Neuronal stem cell (in vitro differentiated cells): ENCODE results near the gene C2CD4A.

ENCODE experiments used
- DNase-seq: peaks from one replicate; pipeline ENCODE4 v3.0.0-alpha.2; 2013; ENCODE audit warnings: low spot score
- H2AFZ ChIP-seq: one replicate; pipeline ENCODE4 v1.6.1; 2013; ENCODE audit warnings: mild to moderate bottlenecking, low read length, inconsistent platforms
- H2AK5ac ChIP-seq: 2 replicates; pipeline ENCODE4 v1.6.1; 2013; ENCODE audit warnings: low read depth, mild to moderate bottlenecking, inconsistent platforms, low read length, moderate library complexity, mixed read lengths
- H2BK120ac ChIP-seq: 2 replicates; pipeline ENCODE4 v1.6.1; 2013; ENCODE audit warnings: low read depth, mild to moderate bottlenecking, inconsistent platforms, low read length, moderate library complexity, mixed read lengths
- H2BK12ac ChIP-seq: one replicate; pipeline ENCODE4 v1.6.1; 2013; ENCODE audit warnings: low read length, inconsistent platforms
- H2BK15ac ChIP-seq: 2 replicates; pipeline ENCODE4 v1.6.1; 2013; ENCODE audit warnings: mild to moderate bottlenecking, low read length, inconsistent platforms, mixed read lengths
- H2BK5ac ChIP-seq: one replicate; pipeline ENCODE4 v1.6.1; 2013; ENCODE audit warnings: inconsistent platforms, mild to moderate bottlenecking, low read length, moderate library complexity
- H3K14ac ChIP-seq: one replicate; pipeline ENCODE4 v1.6.1; 2013; ENCODE audit warnings: low read length, inconsistent platforms
- H3K18ac ChIP-seq: 2 replicates; pipeline ENCODE4 v1.6.1; 2013; ENCODE audit warnings: low read length, inconsistent platforms
- H3K23ac ChIP-seq: 2 replicates; pipeline ENCODE4 v1.6.1; 2013; ENCODE audit warnings: low read depth, mild to moderate bottlenecking, mixed read lengths, low read length, inconsistent platforms; ENCODE audit not compliant: poor library complexity
- H3K27ac ChIP-seq: replicated peaks from 3 replicates; pipeline ENCODE4 v1.5.1; 2013; ENCODE audit warnings: low read length, inconsistent platforms
- H3K27me3 ChIP-seq, 3 experiments: 2 replicates each; pipeline ENCODE4 v1.6.1; 2013; ENCODE audit warnings: low read length in 3 of 3, mild to moderate bottlenecking in 2 of 3, inconsistent platforms in 1 of 3, low read depth in 1 of 3, mixed read lengths in 1 of 3, moderate library complexity in 1 of 3; ENCODE audit not compliant: control insufficient read depth in 3 of 3, insufficient read depth in 3 of 3
- H3K36me3 ChIP-seq, 2 donors: replicated peaks in 1 of 2; 2 replicates each; pipeline ENCODE4 v1.6.1; 2013; ENCODE audit warnings: low read length in 2 of 2; ENCODE audit not compliant: control insufficient read depth in 2 of 2, insufficient read depth in 2 of 2
- H3K4ac ChIP-seq: 2 replicates; pipeline ENCODE4 v1.6.1; 2013; ENCODE audit warnings: inconsistent platforms, mild to moderate bottlenecking, low read length, moderate library complexity
- H3K4me1 ChIP-seq, 2 donors: 1 replicate in 1 of 2; 2 replicates in 1 of 2; pipeline ENCODE4 v1.6.1; 2013; ENCODE audit warnings: low read length in 2 of 2, low read depth in 1 of 2; ENCODE audit not compliant: control insufficient read depth in 2 of 2, insufficient read depth in 1 of 2
- H3K4me2 ChIP-seq: one replicate; pipeline ENCODE4 v1.6.1; 2013; ENCODE audit warnings: mild to moderate bottlenecking, low read length, inconsistent platforms; ENCODE audit not compliant: insufficient read depth, poor library complexity, severe bottlenecking
- H3K4me3 ChIP-seq, 2 donors: 2 replicates each; pipeline ENCODE4 v1.5.1; 2013; ENCODE audit warnings: low read length in 2 of 2, mild to moderate bottlenecking in 2 of 2, inconsistent platforms in 1 of 2, moderate library complexity in 1 of 2
- H3K79me1 ChIP-seq: one replicate; pipeline ENCODE4 v1.6.1; 2013; ENCODE audit warnings: low read depth, mild to moderate bottlenecking, inconsistent platforms, low read length, moderate library complexity
- H3K9ac ChIP-seq: one replicate; pipeline ENCODE4 v1.6.1; 2013; ENCODE audit warnings: mild to moderate bottlenecking, low read depth, low read length, inconsistent platforms; ENCODE audit not compliant: poor library complexity
- H3K9me3 ChIP-seq, 2 donors: replicated peaks in 1 of 2; 2 replicates each; pipeline versions ENCODE3 to v1.6.1; 2013; ENCODE audit warnings: low read length in 2 of 2, mild to moderate bottlenecking in 2 of 2, inconsistent platforms in 1 of 2, low read depth in 1 of 2, mixed read lengths in 1 of 2, moderate library complexity in 1 of 2; ENCODE audit not compliant: control insufficient read depth in 2 of 2, insufficient read depth in 1 of 2
- H4K8ac ChIP-seq: one replicate; pipeline ENCODE4 v1.6.1; 2013; ENCODE audit warnings: low read depth, mild to moderate bottlenecking, inconsistent platforms, low read length, moderate library complexity
- H4K91ac ChIP-seq: one replicate; pipeline ENCODE4 v1.6.1; 2013; ENCODE audit warnings: low read length, low read depth, mild to moderate bottlenecking, inconsistent platforms; ENCODE audit not compliant: poor library complexity
- WGBS, 2 donors: extraction: QIAGEN DNeasy Blood & Tissue Kit; methylation state at CpG; one replicate each; pipeline ENCODE4 v1.1.7; 2013; ENCODE audit warnings: missing lambda C conversion rate in 2 of 2, mixed read lengths in 1 of 2; ENCODE audit not compliant: insufficient read length in 2 of 2, insufficient replicate concordance in 1 of 2; ENCODE audit errors: extremely low coverage in 2 of 2; 5-methylcytosine and 5-hydroxymethylcytosine counted together

C2CD4A gene

GRCh38 chr15:62071711-62072308 is 5.0 kb downstream of the C2CD4A start:
- Histone ChIP-seq H2BK120ac (no peak overlapping the region), H3K79me1 (no peaks in the 10 kb centered on the region), H4K91ac (no peak overlapping the region), H2AK5ac (no peak overlapping the region), H3K4me3 (no peak overlapping the region), H3K36me3 (no peaks in the 10 kb centered on the region), H3K23ac (no peak overlapping the region), H3K9ac (no peak overlapping the region), H3K4ac (no peak overlapping the region), H3K14ac (no peak overlapping the region), H2BK5ac (no peak overlapping the region), H3K4me1 (peaks cover 2 to 3% of the 10 kb centered on the region in 2 donors), H3K27ac (no peak overlapping the region), H2BK12ac (no peak overlapping the region), H3K27me3 (peaks cover 10 to 45% (median 24%) of the 10 kb centered on the region in 3 experiments), H3K4me2 (no peak overlapping the region), H2BK15ac (no peak overlapping the region), H2AFZ (no peak overlapping the region), H4K8ac (no peak overlapping the region), H3K9me3 (no peaks in the 10 kb centered on the region), H3K18ac (no peak overlapping the region)
- DNase-seq: no peak

GRCh38 chr15:62075595-62076277 is 9.0 kb downstream of the C2CD4A start:
- Histone ChIP-seq H2BK15ac (no peak overlapping the region), H3K79me1 (no peaks in the 10 kb centered on the region), H3K9ac (no peak overlapping the region), H2BK120ac (no peak overlapping the region), H2AFZ (no peak overlapping the region), H3K36me3 (no peaks in the 10 kb centered on the region), H3K4ac (no peak overlapping the region), H3K23ac (no peak overlapping the region), H3K27me3 (peaks cover 0 to 9% (median 0%) of the 10 kb centered on the region in 3 experiments), H3K14ac (no peak overlapping the region), H2BK12ac (no peak overlapping the region), H3K4me3 (no peak overlapping the region), H3K4me1 (no peaks in the 10 kb centered on the region), H2BK5ac (no peak overlapping the region), H3K9me3 (no peaks in the 10 kb centered on the region), H3K27ac (no peak overlapping the region), H4K8ac (no peak overlapping the region), H2AK5ac (no peak overlapping the region), H3K18ac (no peak overlapping the region), H3K4me2 (no peak overlapping the region), H4K91ac (no peak overlapping the region)
- DNase-seq: no peak
- no CpG with 5 or more reads among the region's 9 CpGs for WGBS, 2 donors

DNA sequence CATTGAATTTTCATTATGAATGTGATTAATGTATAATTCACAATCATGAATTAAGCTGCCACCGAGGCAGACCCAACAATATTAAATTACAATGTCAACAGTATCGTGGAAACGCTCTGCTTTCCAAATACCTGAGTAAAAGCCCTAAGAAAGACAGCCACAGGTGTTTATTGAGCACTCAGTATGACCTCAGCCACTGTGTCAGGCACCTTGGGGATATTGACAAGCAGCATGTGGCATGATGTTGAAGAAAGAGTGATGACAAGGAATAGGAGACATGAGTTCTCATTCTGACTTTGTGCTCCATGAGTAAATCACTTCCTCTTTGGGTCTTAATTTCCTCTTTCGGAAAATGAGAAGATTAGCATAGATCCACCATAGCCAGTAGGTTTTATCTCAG is 12.8 kb downstream of the C2CD4A start:
- no peak overlapping the region for H2BK15ac ChIP-seq
- H3K4me3 ChIP-seq: no peak overlapping the region
- no peak overlapping the region for H3K27ac ChIP-seq
- H3K4ac ChIP-seq: no peak overlapping the region
- no peak overlapping the region for H3K14ac ChIP-seq
- no peak overlapping the region for H3K4me2 ChIP-seq
- WGBS, 2 donors: no CpG with 5 or more reads among the region's 4 CpGs
- H4K91ac ChIP-seq: no peak overlapping the region
- H2AFZ ChIP-seq: no peak overlapping the region
- no peak overlapping the region for H3K23ac ChIP-seq
- no peaks in the 10 kb centered on the region for H3K27me3 ChIP-seq
- no peaks in the 10 kb centered on the region for H3K36me3 ChIP-seq
- H2BK120ac ChIP-seq: no peak overlapping the region
- no peak overlapping the region for H4K8ac ChIP-seq
- no peak overlapping the region for H2AK5ac ChIP-seq
- H3K79me1 ChIP-seq: no peaks in the 10 kb centered on the region
- H2BK5ac ChIP-seq: no peak overlapping the region
- peaks cover 0 to 1% of the 10 kb centered on the region in 2 donors for H3K9me3 ChIP-seq
- H3K9ac ChIP-seq: no peak overlapping the region
- no peaks in the 10 kb centered on the region for H3K4me1 ChIP-seq
- no peak overlapping the region for H3K18ac ChIP-seq
- no peak for DNase-seq
- no peak overlapping the region for H2BK12ac ChIP-seq

- Histone ChIP-seq H3K4me2 (no peak overlapping the region), H3K9ac (no peak overlapping the region)
- no peak for DNase-seq
Observed at GRCh38 chr15:62083194-62084154, 16.7 kb downstream of the C2CD4A start.

More at GRCh38 chr15:62083194-62084154, 16.7 kb downstream of the C2CD4A start:
- Histone ChIP-seq H4K8ac (no peak overlapping the region), H3K27ac (no peak overlapping the region), H2AK5ac (no peak overlapping the region), H2AFZ (no peak overlapping the region), H3K23ac (no peak overlapping the region), H4K91ac (no peak overlapping the region), H3K4me1 (no peaks in the 10 kb centered on the region), H3K4me3 (no peak overlapping the region), H3K4ac (no peak overlapping the region), H3K9me3 (peaks cover 0 to 3% of the 10 kb centered on the region in 2 donors), H2BK12ac (no peak overlapping the region), H3K27me3 (no peaks in the 10 kb centered on the region), H2BK120ac (no peak overlapping the region), H3K18ac (no peak overlapping the region), H3K14ac (no peak overlapping the region), H2BK5ac (no peak overlapping the region), H3K79me1 (no peaks in the 10 kb centered on the region), H3K36me3 (no peaks in the 10 kb centered on the region), H2BK15ac (no peak overlapping the region)
- no CpG with 5 or more reads among the region's 9 CpGs for WGBS, 2 donors
